Kidney capillary endothelial cell (primary cell): ENCODE results near the gene DCAF7.

ENCODE experiments used
- DNase-seq: peaks from one replicate; pipeline ENCODE4 v3.0.0-alpha.2; 2018; ENCODE audit warnings: low spot score

Gene DCAF7

DNA sequence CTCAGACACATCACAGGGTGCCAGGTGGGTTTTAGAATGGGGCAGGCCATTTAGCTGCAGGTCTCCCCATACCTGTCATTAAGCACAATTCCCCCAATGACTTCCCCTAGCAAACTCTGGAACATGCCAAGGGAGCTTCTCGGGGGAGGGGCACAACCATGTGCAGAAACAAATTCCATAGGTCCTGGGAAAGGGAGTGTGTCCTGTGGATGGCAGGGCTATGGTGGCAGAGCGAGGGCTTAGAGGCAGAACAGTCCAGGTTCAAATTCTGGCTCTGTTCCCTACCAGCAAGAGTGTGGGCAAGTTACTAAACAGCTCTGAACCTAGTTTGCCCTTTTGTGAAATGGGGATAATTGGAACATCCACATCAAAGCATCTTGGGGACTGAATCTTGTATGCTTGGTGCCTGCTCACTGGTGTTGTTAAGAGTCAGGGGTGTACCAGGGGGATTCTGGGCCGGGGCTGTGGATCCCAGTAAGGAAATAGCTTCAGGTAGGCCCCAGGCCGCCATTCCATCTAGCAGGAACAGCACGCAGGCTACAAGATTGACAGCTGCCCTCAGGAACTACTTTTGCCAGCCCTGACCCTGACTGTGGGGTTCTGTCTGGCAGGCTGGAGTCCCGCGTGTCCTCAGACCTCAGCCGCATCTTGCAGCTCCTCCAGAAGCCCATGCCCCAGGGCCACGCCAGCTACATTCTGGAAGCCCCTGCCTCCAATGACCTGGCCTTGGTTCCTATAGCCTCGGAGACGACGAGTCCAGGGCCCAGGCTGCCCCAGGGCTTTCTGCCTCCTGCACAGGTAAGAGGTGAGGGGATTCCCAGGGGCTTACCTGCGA lies 5.6 kb upstream of the DCAF7 start:
- DNase-seq: no peak

DNA sequence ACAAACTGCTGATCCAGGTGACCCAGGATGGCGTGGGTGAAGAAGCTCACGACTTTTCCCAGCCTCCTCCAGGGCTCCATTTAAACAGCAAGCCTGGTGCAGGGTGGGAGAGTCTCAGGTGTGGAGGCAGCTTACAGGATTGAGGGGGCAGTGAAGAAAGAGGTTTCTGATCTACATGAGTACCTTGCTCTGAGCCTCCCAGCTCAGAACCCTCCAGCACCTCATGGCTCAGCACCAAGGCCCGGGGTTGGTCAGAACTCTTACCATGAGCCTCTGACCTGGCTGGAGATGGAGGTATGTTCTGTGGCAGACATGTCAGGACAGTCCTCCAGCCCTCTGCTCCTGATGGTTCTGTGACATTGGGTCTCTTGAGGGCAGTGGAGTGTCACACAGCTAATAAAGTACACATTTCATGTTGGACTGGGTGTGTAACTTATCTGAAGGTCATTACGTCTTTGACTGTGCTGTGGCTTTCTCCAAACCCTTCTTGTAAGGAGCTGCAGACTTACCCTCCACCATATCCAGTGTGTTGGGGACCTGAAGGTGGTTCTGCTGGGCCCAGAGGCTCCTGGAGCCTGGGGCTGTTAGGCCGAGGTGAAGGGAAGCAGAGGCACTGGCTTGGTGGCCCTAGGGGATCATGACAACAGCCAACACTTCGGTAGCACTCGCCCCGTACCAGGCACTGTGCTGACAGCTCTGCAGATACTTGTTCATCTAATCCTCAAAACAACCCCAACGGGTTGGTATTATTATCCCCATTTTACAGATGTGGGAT lies 3.8 kb upstream of the DCAF7 start:
- no peak for DNase-seq

DNA sequence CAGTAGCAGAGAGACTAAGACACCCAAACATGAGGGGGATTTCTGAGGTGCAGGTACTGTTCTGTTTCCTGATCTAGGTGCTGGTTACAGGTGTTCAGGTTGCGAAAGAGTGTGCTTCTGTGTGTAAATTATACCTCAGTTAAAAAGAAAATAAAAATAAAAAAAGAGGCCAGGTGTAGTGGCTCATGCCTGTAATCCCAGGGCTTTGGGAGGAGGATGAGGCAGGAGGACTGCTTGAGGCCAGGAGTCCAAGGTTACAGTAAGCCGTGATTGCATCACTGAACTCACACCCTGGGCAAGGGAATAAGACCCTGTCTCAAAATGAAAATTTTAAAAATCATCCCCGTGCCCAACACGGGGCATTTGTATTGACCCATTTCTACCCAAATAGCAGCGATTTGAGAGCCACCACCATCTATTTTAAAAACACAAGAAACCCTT lies 3.2 kb upstream of the DCAF7 start:
- no peak for DNase-seq

- DNase-seq: no peak
Observed at GRCh38 chr17:63549289-63549945, 860 bp upstream of the DCAF7 start.

DNA sequence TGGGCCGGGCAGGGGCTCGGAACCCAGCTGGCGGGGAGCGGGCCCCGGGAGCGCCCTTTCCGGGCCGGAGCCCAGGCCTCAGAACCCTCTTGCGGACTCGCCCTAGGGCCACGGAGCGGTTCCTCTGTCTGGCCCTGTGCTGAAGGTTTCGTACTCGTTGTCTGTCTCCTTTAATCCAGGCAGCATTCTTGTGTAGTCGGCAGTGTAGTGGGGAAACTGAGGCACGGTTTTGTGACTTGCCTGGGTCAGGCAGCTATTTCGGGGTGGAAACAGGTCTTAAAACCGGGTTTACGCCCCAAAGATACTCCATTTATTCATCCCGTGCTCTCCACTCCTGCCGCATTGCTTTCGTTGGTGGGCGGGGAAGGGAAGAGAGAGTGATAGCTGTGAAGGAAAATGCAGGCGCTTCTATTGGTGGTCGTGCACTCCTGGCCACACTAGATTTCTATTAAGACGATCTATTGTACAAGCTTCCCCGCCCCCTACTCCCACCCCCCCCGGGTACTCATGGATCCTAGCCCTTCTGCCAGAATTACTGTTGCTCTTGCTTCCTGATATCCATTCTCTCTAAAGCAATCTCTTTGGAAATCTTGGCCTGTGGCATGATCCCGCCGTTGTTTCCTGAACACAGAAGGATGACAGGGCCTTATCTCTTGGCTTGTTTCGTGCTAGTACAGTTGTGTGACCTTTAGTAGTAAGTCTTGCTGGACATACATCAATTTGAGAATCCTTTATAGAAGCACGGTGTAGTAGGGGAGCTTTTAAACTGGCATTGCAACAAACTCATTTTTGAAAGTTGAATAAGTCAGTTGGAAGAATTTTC lies 751 bp downstream of the DCAF7 start:
- peak; percentile 35 for DNase-seq

- DNase-seq: no peak
Observed at GRCh38 chr17:63552211-63552610, 1.9 kb downstream of the DCAF7 start.

GRCh38 chr17:63555500-63556156 lies 5.4 kb downstream of the DCAF7 start:
- DNase-seq: no peak

DNA sequence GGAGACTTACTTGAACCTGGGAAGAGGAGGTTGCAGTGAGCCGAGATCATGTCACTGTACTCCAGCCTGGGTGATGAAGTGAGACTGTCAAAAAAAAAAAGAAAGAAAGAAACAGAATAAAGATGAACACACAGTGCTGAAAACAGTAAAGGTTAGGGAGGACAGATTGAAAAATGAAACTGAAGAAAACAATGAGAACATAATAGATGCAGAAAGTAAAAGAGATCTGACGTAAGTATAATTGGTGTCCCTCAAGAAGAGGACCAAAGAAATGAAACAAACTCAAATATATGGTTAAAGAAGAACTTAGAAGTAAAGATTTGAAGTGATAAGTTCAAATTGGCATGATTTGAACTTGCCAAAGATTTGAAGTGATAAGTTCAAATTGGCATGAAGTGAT lies 7.1 kb downstream of the DCAF7 start:
- no peak for DNase-seq

GRCh38 chr17:63558441-63558840 lies 8.2 kb downstream of the DCAF7 start:
- DNase-seq: no peak

- DNase-seq: no peak
Observed at GRCh38 chr17:63561819-63562218, 11.5 kb downstream of the DCAF7 start.

GRCh38 chr17:63563339-63563738 lies 13.1 kb downstream of the DCAF7 start:
- no peak for DNase-seq

DNA sequence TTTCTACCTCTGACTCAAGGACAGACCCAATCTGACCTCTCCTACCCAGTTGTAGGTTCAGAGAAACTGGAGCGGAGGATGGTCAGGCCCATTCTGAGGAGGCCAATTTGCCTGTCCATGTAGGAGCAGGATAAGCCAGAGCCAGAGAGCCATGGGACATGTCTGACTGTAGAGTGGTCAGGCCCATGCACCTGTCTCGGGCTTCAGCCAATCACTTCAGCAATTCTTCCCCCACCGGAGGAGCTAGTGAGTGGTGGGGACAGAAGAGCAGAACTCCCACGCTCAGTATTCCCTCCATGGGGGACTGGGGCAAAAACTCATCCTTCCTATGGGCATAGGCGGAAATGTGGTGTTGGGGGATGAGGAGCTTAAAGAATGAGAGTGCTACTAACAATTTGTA lies 14.3 kb downstream of the DCAF7 start:
- DNase-seq: no peak

DNA sequence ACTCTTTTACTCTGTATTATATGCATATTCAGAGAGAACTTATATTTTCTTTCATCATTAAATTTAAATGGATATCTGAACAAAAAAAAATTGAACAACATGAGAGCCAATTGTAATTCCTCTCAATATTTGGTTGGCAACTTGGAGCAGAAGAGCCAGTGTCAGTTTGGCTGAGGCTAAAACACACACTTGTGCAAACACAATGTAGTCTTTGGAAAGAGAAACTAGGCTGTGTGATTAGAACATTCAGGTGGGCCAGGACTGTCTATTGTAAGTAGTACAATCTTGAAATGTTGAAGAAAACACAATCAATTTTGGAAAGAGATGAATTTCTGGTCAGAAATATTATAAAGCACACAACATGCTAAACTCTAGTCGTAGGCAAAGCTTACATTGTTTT lies 17.0 kb downstream of the DCAF7 start:
- DNase-seq: no peak

DNA sequence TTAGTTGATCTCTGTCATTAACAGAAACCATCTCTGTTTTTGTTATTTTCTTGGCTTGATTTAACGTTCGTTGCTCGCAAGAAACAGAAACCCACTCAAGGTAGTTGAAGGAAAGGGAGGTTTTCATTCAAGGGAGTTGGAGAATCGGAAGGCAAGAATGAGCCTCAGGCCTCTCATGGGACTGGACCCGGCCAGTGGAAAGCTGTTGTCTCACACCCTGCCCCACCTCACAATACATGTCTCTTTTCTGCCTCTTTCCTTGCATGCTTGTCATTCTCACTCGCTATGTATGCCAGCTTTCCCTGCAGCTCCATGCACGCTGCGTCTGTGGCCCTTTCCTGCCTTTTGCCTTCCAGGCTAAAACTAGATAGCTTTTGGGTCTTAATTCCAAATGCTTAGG lies 18.3 kb downstream of the DCAF7 start:
- no peak for DNase-seq

DNA sequence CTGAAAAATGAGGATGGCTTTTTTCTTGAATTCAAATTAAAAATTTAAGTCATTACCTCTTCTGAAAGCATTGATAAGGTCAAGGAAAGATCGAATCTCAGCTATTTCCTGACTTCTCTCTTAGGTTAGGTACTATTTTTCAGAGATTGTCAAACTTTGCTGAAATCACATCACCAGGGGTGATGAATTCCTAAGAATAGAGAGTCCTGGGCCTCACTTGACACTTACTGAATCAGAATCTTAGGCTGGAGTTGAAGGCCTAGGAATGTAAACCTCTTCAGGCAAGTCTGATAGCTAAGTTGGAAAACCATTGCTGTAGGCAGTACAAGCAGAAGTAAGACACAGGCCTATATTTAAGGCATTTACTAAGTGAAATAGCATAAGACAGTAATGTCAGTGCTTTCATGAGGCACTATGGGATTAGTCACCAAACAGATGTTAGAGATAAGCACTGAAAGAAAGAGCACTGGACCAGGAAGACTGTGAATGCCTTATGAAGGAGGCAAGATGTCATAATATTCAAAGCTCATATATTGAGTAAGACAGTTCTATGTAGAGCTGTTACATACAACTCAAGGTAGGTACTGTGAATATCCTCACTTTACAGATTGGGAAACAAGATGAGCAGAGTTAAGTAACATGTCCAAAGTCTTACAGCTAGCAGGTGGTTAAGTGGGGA lies 21.5 kb downstream of the DCAF7 start:
- peak; percentile 59 for DNase-seq

DNA sequence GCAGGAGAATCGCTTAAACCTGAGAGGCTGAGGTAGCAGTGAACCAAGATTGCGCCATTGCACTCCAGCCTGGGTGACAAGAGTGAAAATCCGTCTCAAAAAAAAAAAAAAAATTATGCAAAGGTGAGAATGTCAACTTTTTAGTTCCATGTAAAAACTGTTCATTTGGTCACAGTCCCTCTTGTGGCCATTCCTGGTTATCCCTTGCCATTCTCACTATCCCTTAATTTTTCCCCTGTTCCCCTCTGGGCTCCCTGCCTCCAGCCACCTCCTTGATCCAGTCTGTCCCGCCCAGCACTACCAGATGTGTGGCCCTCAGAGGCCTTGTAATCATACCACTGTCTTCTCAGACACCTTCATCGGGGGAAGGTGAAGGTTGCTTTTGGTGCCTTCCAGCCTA lies 23.4 kb downstream of the DCAF7 start:
- no peak for DNase-seq

- no peak for DNase-seq
Observed at GRCh38 chr17:63578027-63578768, 27.9 kb downstream of the DCAF7 start.

- no peak for DNase-seq
Observed at GRCh38 chr17:63578769-63579111, 28.5 kb downstream of the DCAF7 start.

DNA sequence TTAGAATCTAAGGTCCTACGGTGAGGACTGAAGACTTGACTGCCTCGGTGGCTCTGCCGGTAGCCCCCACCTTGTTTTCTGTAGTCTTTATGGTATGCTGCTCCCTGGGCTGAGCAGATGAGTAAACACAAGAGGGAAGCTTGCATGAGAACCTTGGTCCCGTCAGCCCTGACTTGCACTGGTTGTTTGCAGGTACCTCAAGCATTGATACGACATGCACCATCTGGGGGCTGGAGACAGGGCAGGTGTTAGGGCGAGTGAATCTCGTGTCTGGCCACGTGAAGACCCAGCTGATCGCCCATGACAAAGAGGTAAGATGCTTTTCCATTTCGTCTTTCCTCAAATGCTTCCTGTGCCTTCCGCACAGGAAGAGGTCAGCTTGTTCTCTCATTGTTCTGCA lies 29.4 kb downstream of the DCAF7 start:
- DNase-seq: peak; percentile 29

GRCh38 chr17:63587770-63588169 lies 37.5 kb downstream of the DCAF7 start:
- DNase-seq: no peak
